NT2/D1 (cell line): ENCODE measurements around the gene RBPMS2.
A peak's percentile ranks its signal among the peaks of the same experiment; 100 is the strongest.

Experiments used
- DNase-seq: peaks from one replicate; pipeline ENCODE4 v3.0.0-alpha.2; 2011; ENCODE audit warnings: low read depth, low spot score
- H3K27me3 ChIP-seq: 2 replicates; pipeline ENCODE4 v1.6.0; 2011; ENCODE audit warnings: mild to moderate bottlenecking; ENCODE audit not compliant: insufficient read length, insufficient read depth
- H3K36me3 ChIP-seq: 2 replicates; pipeline ENCODE4 v1.6.1; 2011; ENCODE audit warnings: mild to moderate bottlenecking, low read length, mixed read lengths; ENCODE audit not compliant: insufficient read depth, insufficient read length
- H3K4me1 ChIP-seq: 2 replicates; pipeline ENCODE4 v1.5.1; 2011; ENCODE audit not compliant: insufficient read depth, insufficient read length
- H3K4me3 ChIP-seq: 2 replicates; pipeline ENCODE4 v1.5.1; 2011; ENCODE audit warnings: low read depth; ENCODE audit not compliant: insufficient read length
- H3K9ac ChIP-seq: 2 replicates; pipeline ENCODE4 v1.6.0; 2011; ENCODE audit warnings: low read depth; ENCODE audit not compliant: insufficient read length
- H3K9me3 ChIP-seq: 2 replicates; pipeline ENCODE4 v1.5.1; 2011; ENCODE audit warnings: mild to moderate bottlenecking, low read length; ENCODE audit not compliant: insufficient read depth
- SUZ12 ChIP-seq: IDR thresholded peaks from 2 replicates; pipeline ENCODE4 v1.6.1; 2011; ENCODE audit not compliant: insufficient read length, insufficient read depth; ENCODE audit errors: extremely low read depth
- YY1 ChIP-seq: IDR thresholded peaks from 2 replicates; pipeline ENCODE4 v1.6.1; 2011; ENCODE audit not compliant: insufficient read length, insufficient read depth
- ZNF274 ChIP-seq: IDR thresholded peaks from 2 replicates; pipeline ENCODE4 v1.6.1; 2011; ENCODE audit warnings: mild to moderate bottlenecking, low read depth, low read length

RBPMS2 gene

DNA sequence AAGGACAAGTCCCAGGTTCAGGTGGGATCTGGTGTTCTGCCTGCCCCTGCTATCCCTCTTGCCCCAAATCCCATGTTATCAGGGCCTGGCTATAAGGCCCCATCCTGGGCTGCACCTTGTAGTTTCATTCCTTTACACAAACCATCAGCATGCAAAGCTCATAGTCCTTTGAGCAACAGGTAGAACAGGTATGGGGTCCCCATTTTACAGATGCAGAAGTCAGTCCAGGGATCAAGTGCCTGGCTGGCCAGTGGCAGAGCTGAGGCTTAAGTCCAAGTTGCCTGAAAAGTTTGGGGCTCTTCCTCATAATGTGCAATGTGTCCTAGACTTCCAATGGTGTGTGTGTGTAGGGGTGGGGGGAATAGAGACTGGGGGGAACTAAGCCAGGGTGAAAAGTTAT lies 11.9 kb downstream of the RBPMS2 start:
- Histone ChIP-seq H3K27me3 (no peaks in the 10 kb centered on the region), H3K36me3 (peaks cover 46% of the 10 kb centered on the region), H3K9ac (no peak overlapping the region), H3K4me1 (peaks cover 23% of the 10 kb centered on the region), H3K9me3 (no peaks in the 10 kb centered on the region), H3K4me3 (no peak overlapping the region)
- no peak for TF ChIP-seq ZNF274
- no peak for TF ChIP-seq SUZ12
- no peak for TF ChIP-seq YY1
- no peak for DNase-seq

DNA sequence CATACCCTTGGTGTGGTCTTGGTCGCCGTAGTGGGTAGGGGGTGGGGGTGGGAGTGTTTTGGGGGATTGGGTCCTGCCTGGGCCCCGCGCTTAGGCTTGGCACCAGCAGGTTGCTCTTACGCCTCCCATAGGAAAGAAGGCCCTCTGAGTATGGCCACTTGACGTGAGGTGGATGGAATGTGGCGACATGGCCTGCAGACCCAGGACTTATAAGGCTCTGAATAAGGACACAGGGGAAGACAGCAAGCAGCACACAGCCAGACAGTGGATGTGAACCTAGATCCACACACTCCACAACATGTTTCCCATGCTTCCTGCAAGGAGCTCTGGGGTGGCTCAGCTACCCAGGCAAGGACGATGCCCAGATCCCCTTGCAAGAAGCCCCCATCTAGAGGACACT lies 12.4 kb downstream of the RBPMS2 start:
- TF ChIP-seq YY1 (no peak), SUZ12 (no peak), ZNF274 (no peak)
- no peak for DNase-seq
- no peak overlapping the region for H3K4me3 ChIP-seq
- H3K36me3 ChIP-seq: peaks cover 46% of the 10 kb centered on the region
- H3K9ac ChIP-seq: no peak overlapping the region
- peaks cover 23% of the 10 kb centered on the region for H3K4me1 ChIP-seq
- no peaks in the 10 kb centered on the region for H3K27me3 ChIP-seq
- no peaks in the 10 kb centered on the region for H3K9me3 ChIP-seq

DNA sequence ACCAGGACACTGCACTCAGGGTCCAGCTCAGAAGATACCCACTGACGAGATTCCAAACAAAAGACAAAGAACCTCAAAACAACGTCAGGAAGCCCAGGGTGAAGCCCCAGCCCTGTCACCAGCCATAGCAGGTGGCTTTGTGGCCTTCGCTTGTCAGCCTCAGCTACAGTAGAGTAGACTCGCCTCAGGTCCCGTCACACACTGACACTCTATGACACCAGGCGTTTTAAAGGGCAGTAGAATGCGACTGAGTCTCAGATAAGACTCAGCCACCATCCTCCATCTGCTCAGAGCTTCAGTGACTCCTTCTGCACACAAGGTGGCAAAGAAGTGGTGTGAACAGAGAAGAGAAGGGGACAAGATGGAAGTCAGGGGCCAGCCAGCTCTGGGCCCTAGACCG lies 12.8 kb downstream of the RBPMS2 start:
- no peak overlapping the region for H3K4me3 ChIP-seq
- TF ChIP-seq ZNF274: no peak
- no peak for TF ChIP-seq YY1
- TF ChIP-seq SUZ12: no peak
- H3K9ac ChIP-seq: no peak overlapping the region
- peaks cover 47% of the 10 kb centered on the region for H3K36me3 ChIP-seq
- H3K4me1 ChIP-seq: peaks cover 23% of the 10 kb centered on the region
- H3K27me3 ChIP-seq: no peaks in the 10 kb centered on the region
- H3K9me3 ChIP-seq: no peaks in the 10 kb centered on the region
- no peak for DNase-seq

GRCh38 chr15:64761156-64761555 lies 14.2 kb downstream of the RBPMS2 start:
- TF ChIP-seq YY1 (no peak), ZNF274 (no peak), SUZ12 (no peak)
- H3K4me3 ChIP-seq: no peak overlapping the region
- no peak for DNase-seq
- H3K4me1 ChIP-seq: peaks cover 21% of the 10 kb centered on the region
- peak overlapping the region; percentile 17 for H3K9ac ChIP-seq
- H3K36me3 ChIP-seq: peaks cover 46% of the 10 kb centered on the region
- H3K27me3 ChIP-seq: no peaks in the 10 kb centered on the region
- H3K9me3 ChIP-seq: no peaks in the 10 kb centered on the region

GRCh38 chr15:64760056-64760455 lies 15.3 kb downstream of the RBPMS2 start:
- no peaks in the 10 kb centered on the region for H3K9me3 ChIP-seq
- H3K4me3 ChIP-seq: no peak overlapping the region
- no peaks in the 10 kb centered on the region for H3K27me3 ChIP-seq
- no peak for DNase-seq
- peaks cover 48% of the 10 kb centered on the region for H3K36me3 ChIP-seq
- H3K9ac ChIP-seq: no peak overlapping the region
- TF ChIP-seq SUZ12 (no peak), YY1 (no peak), ZNF274 (no peak)
- H3K4me1 ChIP-seq: peaks cover 18% of the 10 kb centered on the region

DNA sequence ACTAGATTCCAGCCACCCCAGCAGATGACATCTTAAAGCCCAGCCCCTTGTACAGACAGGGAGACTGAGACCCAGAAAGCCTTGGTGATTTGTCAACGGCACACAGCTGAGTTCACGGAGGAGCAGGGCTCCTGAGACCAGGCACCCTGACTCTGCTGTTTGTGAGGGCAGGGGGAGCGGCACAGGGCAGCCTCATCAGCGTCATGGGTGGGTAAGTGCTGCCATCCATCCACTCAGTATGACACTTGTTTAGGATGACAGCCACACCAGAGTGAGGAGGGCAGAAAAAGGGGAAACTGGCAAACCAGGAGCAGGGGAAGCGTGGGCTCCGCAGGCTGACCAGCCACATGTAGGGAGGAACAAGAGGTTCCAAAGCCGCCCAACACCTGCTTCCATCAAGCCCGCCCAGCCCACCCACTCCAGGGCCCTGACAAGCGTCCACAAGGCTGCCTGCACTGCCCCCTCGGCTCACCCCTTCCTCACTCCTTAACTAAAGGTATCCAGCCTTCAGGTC lies 19.9 kb downstream of the RBPMS2 start:
- H3K27me3 ChIP-seq: no peaks in the 10 kb centered on the region
- no peaks in the 10 kb centered on the region for H3K9me3 ChIP-seq
- TF ChIP-seq YY1 (no peak), ZNF274 (no peak), SUZ12 (no peak)
- peaks cover 41% of the 10 kb centered on the region for H3K36me3 ChIP-seq
- peaks cover 10% of the 10 kb centered on the region for H3K4me1 ChIP-seq
- no peak overlapping the region for H3K9ac ChIP-seq
- DNase-seq: no peak
- no peak overlapping the region for H3K4me3 ChIP-seq

DNA sequence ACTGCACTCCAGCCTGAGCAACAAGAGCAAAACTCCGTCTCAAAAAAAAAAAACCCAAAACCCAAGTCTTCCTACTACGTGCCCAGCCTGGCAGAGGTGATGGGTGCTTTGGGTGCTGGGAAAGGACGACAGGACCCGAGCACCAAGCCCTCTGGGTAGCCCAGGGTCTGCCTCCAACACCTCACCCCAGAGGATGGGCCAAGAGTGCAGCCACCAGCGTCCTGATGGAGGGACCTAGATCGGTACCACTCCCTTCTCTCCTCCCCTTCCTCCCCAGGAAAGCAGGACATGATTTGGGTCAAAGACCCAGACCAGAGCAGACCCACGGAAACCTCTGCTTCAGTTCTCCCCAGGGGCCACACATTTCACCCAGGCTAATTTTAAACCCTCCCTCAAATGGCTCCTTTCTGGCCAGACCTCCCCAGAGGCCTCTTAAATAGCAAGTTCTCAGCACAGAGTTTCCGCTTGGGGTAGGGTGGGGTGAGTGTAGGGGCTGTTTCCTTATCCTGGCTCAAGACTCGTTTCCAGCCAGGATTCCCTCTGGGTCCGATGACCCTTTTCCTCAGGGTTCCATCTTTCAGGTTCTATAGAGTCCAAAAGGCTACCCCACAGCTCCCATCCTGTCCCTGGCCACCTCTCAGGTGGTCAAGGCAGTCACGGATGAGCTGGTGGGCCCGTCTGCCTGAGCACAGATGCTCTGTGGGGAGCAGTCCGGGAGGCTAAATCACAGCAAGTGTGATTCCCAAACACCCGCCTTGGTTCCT lies 20.5 kb downstream of the RBPMS2 start:
- TF ChIP-seq SUZ12 (no peak), ZNF274 (no peak), YY1 (no peak)
- no peak for DNase-seq
- Histone ChIP-seq H3K4me1 (peaks cover 7% of the 10 kb centered on the region), H3K4me3 (no peak overlapping the region), H3K9me3 (no peaks in the 10 kb centered on the region), H3K36me3 (peaks cover 36% of the 10 kb centered on the region), H3K9ac (no peak overlapping the region), H3K27me3 (no peaks in the 10 kb centered on the region)
